HG03460 (cell line): ENCODE data around the gene SMIM22.

Experiments
- ATAC-seq: cut with Tn5 transposase; IDR thresholded peaks from one replicate; pipeline ENCODE4 v1.9.1; 2021; ENCODE audit not compliant: unreplicated experiment

SMIM22 gene

GRCh38 chr16:4814542-4815173 is 19.5 kb downstream of the SMIM22 start:
- ATAC-seq: no peak

- ATAC-seq: no peak
Observed at GRCh38 chr16:4820652-4821051, 25.5 kb downstream of the SMIM22 start.

- no peak for ATAC-seq
Observed at GRCh38 chr16:4825196-4825595, 30.0 kb downstream of the SMIM22 start.

DNA sequence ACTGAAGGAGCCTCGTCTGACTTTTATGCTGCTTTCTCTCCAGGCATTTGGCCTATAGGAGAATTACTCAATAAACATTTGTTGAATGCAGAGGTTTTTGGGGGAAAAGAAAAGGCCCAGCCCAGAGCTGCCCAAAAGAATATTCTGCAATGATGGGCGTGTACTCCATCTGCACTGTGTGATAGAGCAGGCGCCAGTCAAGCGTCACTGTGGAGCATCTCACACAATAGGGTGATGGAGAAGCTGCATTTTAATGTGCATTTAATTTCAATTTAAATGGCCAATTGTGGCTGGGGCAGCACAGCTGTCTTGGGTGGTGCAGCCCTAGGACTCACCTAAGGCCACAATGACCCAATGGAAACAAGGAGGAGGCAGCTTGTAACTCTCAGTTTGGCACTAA is 31.4 kb downstream of the SMIM22 start:
- no peak for ATAC-seq

DNA sequence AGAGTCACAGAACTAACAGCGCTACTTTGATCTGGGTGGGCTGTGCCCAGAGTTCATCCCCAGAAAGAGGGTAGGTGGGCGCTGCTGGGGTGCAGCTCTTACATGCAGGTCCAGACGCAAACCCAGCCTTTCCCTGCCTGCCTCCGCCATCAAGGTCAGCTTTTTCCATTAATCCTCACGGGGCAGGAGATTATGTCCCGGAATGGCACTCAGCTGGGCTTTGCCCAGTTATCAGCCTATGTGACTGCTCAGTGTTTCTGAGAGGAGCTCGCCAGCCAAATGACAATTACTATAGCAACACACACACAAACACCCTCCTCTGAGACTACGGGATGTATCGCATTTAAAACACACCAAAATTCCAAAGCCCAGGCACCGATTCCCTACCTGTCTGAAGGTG is 31.8 kb downstream of the SMIM22 start:
- ATAC-seq: no peak

- ATAC-seq: no peak
Observed at GRCh38 chr16:4828567-4829321, 33.6 kb downstream of the SMIM22 start.

DNA sequence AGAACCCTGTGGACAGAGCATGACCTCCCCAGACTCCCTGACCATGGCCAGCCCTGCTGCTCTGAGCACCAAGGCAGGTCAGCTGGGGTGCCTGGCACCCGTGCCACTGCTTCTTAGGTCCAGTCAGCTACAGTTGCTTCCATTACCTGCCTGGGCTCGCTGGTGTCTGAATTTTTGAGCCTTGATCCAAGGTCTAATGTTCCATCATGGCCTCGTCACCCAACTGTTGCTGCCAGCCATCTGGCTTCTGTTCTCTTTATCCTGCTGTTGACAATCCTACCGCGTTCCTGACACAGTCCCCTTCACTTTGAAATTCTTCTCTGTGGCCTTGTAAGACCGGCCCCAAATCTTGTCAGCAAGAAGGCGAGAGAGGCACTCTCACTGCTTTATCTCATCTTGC is 35.2 kb downstream of the SMIM22 start:
- ATAC-seq: no peak

DNA sequence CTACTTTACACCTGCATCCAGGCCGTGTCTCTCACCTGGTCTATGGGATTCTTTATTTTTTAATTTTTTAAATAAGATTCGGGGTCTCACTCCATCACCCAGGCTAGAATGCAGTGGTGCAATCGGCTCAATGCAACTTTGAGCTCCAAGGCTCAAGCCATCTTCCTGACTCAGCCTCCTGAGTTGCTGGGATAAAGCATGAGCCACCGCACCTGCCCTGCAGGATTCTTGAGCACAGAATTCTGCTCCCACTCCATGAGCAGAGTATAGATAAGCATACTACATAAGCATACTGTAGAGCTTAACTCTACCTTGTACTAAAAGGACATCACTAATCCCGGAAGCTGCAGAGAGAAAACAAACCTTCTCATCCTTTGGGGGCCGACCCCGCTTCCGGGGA is 36.4 kb downstream of the SMIM22 start:
- ATAC-seq: no peak

- no peak for ATAC-seq
Observed at GRCh38 chr16:4832698-4833343, 37.7 kb downstream of the SMIM22 start.

- no peak for ATAC-seq
Observed at GRCh38 chr16:4833584-4833983, 38.4 kb downstream of the SMIM22 start.

DNA sequence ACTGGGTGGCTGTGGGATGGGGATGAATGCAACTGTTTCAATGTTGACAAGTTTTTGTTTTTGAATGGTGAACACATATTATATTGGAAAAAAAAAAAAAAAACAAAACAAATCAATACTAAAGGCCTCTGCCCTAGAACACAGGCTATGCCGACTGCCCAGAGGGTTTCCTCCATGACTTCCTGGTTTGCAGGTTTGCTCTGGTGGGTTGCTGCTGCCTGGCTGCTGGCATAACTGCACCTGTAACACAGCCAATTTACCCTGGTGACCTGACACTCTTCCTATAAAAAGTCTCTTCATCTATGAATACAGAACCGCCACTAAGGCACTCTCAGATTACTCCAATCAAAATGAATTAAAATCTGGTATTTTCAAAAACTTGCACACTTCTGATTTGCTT is 41.6 kb downstream of the SMIM22 start:
- no peak for ATAC-seq

DNA sequence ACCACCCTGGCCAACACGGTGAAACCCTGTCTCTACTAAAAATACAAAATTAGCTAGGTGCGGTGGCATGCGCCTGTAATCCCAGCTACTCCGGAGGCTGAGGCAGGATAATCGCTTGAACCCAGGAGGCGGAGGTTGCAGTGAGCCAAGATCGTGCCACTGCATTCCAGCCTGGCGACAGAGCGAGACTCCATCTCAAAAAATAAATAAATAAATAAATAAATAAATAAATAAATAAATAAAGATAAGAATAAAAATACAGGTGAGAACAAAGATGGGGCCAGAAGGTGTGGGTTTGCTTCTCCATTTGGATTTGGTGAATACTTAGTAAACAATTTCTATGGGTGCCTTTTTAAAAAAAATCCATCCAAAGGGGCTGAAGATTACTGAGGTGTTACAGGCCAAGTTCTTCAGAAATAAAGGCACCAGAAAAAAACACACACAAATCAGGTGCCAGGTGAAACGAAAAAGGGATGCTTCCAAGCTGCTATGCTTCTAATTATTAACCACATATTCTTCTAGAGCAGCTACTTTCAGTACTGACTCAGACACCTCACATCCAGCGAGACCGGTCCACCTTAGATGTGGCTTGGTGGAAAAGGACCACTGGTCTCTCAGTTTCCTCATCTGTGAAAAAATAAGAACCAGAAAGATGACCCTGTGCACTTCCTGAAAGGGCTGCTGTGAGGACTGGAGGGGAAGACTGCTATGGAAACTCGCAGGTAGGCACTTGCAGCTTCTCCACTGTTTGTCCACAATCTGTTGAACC is 42.7 kb downstream of the SMIM22 start:
- peak; percentile 57 for ATAC-seq

- no peak for ATAC-seq
Observed at GRCh38 chr16:4839942-4840341, 44.8 kb downstream of the SMIM22 start.

GRCh38 chr16:4840984-4841383 is 45.8 kb downstream of the SMIM22 start:
- ATAC-seq: no peak
